Stimulated activated CD8-positive, alpha-beta memory T cell treated with anti-CD3 and anti-CD28 coated beads, Interleukin-12 subunit alpha, Interleukin-12 subunit beta, amount 100 ng/mL, for 24 hours (primary cell): ENCODE data around the gene PATE2.

Source experiments
- DNase-seq: peaks from one replicate; pipeline ENCODE4 v3.0.0-alpha.2; 2020; ENCODE audit errors: extremely low read depth

PATE2 gene

DNA sequence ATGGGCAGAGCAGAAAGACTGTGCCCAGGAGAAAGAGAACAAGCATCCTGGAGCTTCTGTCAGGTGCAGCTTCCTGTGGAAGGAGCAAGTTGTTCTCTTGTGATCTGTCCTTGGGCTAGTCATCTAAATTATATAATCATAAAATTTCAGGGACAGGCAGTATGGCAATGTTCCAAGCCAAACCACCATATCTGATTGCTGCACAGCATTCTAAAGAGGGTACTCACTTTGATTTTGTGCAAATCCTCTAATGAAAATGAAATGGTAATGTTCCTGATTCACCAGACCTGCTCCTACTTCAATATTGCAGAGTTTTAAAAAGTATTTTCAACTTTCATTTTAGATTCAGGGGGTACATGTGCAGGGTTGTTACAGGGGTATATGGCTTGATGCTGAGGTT is at the start of gene PATE2:
TSS of gene PATE2 (minus strand) at position 101 of the 400 bp plus-strand sequence. CDS start at position 46, 55 bp downstream.
- DNase-seq, result no peak

DNA sequence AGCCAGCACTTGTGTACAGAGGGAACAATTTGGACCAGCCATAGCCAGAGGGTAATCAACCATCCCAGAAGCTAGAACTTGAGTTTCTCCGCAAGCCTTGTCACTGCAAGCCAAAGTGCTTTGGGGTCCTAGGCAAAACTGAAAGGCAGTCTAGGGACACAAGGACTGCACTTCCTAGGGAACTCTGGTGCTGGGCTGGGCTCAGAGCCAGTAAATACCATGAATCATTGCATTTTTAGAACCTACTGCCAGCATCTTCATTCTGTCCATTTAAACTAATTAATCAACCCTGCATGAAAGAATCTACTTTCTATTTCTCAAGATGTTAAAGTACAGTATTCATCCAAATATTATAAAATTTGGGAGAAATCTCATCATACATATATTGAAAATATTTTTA is 29.3 kb upstream of the PATE2 start:
- DNase-seq, result no peak

DNA sequence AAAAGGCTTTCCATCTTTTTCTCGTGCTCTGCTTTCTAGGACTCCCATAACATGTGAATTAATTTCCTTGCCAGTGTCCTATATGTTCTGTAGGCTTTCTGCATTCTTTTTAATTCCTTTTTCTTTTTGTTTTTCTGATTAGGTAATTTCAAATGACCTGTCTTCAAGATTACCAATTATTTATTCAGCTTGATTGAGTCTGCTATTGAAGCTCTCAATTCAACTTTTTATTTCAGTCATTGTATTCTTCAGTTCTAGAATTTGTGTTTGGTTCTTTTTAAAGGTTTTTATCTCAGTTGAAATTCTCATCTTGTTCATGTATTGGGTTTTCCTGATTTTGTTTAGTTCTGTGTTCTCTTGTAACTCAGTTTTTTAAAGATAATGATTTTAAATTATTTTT is 23.8 kb upstream of the PATE2 start:
- DNase-seq, result no peak

DNA sequence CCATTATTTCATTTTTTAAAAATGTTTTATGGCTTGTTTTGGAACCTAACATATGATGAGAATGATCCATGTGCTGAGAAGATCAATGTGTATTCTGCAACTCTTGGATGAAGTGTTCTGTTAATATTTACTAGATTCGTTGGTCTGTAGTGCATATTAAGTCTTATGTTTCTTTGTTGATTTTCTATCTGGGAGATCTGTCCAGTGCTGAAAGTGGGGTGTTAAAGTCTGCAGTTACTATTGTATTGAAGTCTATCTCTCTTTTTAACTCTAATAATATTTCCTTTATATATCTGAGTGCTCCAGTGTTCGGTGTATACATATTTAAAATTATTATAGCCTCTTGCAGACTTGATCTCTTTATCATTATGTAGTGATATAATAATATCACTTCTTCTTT is 21.2 kb upstream of the PATE2 start:
- DNase-seq, result no peak

DNA sequence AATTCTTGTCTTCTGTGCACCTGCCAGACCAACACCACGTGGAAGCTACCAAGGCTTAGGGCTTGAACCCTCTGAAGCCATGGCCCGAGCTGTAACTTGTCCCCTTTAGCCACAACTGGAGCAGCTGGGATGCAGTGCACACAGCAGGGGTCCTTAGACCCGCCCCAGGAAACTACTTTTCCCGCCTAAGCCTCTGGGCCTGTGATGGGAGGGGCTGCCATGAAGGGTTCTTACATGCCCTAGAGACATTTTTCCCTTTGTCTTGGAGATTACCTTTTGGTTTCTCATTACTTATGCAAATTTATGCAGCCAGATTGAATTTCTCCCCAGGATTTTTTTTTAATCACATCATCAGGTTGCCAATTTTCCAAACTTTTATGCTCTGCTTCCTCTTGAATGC is 19.0 kb upstream of the PATE2 start:
- DNase-seq, result no peak

DNA sequence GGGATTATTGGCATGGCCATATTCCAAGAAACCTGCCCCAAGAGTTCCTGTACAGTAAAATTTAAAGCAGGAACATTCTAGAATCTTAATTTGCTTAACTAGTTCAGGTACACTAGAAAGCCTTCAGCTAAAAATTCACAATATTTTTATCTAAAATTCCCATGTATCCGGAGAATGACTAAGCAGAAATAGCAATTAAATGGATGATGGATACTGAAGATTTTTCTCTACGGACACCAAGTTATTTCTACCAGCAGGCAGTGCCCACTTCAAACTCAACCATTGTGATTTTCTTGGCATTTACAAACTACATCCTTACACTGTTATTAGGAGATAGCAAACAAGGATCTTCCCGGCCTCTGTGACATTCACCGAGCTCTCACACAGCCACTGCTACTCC is 12.2 kb upstream of the PATE2 start:
- no peak for DNase-seq

DNA sequence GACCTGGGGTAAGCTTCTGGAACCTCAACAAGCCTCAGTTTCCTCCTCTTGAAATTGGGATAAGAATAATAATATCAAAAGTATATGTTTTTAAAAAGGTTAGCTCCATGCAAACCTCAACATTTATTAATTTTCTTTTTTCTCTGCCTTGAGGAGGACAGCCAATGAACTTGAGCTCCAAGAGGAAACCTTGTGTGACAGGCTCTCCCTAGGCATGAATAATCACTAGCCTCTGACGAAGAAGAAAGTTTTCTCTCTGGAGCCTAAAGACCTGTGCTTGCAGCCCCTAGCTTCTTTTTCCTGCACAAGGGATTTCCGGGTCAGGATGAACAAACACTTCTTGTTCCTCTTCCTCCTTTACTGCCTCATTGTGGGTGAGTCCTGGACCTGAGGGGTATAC is 9.2 kb upstream of the PATE2 start, which contains the start of gene PATE3:
TSS of gene PATE3 (plus strand) at position 301 of the 400 bp plus-strand sequence. CDS start at position 326, 25 bp downstream.
- DNase-seq, result no peak

DNA sequence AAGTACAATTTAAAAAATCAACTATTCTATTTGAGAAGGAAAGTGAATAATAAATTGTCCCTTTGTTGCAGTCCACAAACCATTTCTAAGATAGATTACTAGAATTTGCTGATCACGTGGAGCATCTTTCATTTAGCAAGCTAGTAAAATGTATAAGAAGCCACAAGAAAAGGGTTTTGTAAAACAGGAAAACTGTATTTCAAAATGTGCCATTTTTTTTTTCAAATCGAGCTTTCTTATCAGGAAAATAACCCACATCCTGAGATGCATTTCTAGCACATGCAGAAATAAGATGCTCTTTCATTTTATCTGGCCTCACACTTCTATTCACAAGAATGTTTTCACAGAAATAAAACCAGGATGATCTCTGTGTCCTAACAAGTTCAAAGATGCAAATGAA is 6.0 kb upstream of the PATE2 start:
- DNase-seq, result no peak

DNA sequence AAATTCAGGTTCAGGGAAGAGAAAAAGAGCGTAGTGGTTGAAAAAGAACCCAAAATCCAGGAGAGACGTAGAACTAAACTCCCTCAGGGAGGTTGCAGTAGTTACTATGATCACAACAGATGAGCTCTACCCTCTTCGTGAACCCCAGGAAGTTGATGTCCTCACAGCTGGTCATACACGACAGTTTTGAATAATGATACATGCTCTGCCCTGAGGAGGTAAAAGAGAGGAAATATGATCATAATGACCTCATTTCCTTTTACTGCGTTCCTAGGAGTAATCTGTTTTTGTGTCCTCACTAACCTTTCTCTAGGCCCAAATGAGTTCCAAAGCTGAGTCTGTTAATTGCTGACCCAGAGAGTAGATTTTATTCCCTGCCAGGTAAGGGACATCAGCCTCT is 1.3 kb downstream of the PATE2 start:
- DNase-seq, result no peak

DNA sequence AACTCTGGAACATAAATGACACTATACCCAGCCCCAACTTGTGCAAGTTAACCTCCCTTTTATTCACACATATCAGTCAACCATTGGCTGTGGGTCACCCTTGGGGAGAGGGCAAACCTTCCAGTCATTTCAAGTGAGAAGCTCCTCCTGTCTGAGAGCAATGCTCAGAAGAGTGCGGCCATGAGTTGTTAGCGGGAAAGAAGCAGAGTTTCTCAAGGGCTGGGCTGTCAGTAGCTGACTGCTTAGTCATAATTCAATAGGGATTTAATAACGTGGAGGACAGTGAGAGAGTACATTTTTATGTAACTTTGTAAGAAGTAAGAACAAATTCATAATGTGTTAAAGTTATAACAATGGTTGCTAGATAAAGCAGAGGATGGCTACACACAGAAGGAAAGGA is 5.1 kb downstream of the PATE2 start:
- DNase-seq, result no peak

DNA sequence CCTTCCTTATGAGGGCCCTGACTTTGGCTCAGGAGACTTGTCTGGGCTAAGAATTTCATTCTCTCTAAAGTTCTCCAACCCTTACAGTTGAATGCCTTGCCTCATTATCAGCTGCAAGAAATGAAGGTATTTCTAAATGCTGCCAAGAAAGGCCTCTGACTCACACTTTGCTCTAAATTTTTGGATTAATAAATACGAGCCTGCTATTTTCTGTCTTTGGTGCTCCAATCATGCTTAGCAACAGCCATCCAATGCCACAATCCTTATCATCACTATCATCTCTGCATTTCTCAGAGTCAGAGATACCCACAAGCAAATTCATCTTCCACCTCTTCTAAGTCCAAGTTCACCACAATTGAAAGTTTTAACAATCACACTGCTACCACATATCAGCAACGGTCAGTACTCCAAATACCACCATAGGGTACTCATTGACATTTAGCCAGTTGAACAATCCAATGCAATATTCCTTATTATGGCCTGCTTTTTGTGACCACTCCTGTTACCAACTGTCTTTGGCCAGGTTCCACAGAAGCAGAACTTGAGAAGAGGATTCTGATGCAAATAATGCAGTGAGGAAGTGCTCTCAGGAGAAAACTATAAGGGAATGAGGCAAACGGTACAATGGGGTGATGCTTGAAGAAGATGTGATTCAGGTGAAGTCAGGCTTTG is 5.7 kb downstream of the PATE2 start:
- no peak for DNase-seq

DNA sequence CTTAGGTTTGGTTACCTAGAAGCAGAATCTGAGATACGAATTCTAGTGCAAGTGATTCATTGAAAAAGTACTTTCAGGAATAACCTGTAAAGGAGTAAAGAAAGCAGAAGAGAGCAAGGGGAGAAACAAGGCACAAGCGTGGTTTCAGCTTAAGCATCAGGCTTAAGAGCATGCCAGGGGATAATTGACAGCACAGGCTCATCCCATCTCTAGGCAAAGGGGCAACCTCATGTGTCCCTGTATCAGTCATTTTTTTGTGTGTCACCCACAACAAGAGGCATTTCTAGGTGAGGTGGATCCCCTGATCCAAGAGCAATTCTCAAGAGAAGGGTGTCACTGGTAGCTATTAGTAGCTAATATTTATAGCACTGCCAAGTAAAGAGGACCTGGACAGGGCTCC is 8.0 kb downstream of the PATE2 start:
- DNase-seq, result no peak

DNA sequence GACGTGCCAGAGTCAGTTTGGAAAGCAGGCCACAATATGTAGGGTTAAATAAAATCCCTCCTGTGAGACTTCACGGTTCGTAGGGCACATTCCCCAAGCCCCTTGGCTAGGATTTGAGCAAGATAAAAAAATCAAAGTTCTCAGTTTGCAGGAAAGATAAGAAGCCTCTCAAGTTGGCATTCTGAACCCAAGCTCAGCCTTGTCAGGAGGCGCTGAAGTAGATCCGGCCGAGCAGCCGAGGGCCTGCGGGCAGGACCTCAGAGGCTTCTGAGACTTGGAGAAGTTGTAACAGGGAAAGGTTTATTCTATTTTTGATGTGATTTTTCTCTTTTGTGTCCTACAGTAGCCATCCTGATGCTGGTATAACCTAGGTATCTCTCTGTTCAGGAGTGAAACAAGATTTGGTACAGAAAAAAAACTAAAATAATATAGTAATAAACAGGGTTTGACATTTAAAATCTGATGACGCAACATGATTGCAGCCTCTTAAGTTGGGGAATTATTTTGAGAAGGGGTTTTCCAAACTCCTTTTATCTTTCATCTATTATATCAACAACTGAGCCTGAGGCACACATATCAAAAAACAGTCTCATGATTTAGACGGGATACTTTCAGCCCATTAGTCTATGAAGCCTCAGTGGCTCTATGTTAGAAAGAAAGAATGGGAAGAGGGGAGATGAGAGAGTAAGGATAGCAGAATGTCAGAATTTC is 10.1 kb downstream of the PATE2 start:
- DNase-seq, result no peak

DNA sequence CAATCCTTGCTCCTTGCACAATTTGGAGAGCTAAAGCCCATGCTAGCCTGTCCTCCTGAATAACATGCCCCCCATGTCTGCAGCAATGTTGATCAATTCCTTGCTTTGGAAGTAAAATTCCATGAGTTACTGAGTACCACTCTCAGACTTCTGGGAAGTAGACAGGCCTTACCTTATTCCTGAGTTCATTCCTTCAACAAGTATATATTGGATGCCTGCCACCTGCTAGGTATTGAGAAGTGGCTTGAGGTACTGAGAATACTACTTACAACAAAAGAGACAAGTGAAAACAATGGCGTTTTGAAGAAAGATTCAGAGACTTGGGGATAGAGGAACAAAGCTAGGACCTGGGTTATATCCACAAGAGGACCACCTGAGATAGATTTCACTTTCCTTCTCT is 12.4 kb downstream of the PATE2 start:
- DNase-seq, result no peak

DNA sequence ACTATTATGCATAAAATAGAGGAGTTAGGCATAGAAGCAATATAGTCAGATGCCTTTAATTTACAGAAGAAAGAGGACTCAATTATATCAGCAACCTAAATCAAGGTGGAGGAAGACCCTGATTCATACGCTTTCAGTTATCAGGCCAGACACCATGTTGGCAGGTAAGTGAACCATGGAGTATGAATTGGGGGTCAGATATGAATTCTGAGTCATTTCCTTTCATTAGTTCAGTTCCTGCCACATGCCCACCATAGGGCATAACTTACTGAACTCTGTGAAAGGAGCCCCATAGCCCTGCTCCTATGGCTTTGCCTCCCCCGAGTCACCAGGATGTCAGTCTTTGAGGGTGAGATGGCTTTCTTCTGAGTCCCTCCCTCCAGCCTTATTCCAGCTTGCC is 15.1 kb downstream of the PATE2 start:
- no peak for DNase-seq

DNA sequence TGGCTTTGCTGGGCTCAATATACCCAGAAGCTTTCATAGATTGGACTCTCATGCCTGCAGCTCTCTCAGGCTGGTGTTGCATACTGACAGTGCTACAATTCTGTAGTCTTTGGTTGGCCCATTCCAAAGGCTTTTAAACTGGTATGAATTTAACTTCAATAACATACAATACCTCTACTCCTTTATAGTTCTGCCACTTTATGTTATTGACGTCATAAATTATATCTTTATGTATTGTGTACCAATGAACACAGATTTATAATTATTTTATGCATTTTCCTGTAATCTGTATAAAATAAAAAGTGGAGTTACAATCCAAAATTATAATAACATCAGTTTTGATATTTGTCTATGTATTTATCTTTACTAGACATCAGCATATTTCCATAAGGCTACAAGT is 16.2 kb downstream of the PATE2 start:
- no peak for DNase-seq

DNA sequence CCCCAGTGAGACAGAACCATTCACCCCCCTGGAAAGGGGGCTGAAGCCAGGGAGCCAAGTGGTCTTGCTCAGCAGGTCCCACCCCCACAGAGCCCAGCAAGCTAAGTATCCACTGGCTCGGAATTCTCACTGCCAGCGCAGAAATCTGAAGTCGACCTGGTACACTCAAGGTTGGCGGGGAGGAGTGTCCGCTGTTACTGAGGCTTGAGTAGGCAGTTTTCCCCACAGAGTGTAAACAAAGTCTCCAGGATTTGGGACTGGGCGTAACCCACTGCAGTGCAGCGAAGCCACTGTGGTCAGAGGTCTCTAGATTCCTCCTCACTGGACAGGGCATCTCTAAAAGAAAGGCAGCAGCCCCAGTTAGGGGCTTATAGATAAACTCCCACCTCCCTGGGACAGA is 22.6 kb downstream of the PATE2 start:
- no peak for DNase-seq

DNA sequence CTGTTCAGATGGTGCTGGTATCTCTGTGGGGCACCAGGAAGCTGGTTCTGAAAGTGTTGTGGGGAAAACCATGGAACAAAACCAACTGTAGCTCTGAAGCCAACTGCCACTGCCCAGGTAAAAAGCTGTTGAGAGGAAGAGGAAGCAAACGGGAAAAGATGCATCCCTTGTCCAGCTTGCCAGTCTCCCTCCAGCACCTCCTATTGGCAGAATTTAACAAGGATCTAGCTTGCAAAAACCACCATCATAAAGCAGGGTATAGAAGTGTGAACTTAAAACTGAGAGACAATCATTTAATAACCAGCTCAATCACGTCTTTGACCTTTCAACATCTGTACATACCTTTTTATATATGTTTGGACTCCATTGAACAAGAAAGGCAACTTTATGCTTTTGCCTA is 28.0 kb downstream of the PATE2 start:
- DNase-seq, result no peak

DNA sequence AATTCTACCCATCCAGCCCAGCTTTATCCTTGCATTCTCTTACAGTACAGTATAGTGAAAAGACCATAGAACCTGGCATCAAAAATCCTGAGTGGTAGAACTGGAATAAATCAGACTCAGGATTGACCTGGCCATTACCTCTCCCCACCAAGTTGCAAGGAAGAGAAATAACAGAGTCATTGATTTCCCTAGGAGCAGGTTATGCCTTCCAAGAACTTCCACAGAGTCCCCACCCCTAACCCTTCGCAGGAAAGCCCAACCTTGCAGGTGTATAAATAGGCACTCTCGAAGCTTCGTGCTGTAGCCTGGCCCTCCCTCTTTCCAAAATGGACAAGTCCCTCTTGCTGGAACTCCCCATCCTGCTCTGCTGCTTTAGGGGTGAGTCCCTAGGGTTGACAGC is 32.6 kb downstream of the PATE2 start, which contains the start of gene PATE1:
TSS of gene PATE1 (plus strand) at position 301 of the 400 bp plus-strand sequence. CDS start at position 327, 26 bp downstream.
- DNase-seq, result no peak

DNA sequence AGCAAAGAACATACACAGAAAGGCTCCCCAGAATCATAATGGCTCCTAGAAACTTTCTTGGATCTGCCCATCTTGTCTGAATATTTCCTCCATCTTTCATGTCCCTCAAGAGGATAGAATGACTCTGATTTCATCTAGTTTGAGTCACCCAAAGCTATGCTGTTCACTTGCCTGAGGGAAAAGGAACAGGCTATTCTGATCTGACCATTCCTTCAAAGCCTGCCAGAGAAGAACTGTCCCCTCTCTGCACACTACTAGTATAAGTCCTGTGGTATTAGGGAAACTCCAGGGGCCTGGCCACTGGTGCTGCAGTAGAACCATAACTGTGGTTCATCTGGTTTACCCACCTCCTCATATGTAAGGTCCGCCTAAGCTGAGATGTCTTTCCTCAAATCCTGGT is 34.9 kb downstream of the PATE2 start:
- DNase-seq, result no peak

DNA sequence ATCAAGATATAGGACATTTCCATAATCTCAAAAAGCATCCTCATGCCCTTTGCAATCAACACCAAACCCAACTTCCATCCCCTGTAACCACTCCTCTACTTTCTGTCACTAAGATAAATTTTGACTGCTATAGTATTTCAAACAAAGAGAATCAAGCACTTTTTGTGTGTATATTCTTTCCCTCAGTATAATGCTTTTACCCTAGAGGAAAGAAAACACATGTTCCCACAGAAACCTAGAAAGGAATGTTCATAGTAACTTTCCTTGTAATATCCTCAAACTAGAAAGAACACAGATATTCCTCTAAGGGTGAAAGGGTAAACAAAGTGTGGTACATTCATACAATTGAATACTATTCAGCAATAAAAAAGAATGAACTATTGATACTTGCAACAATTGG is 38.0 kb downstream of the PATE2 start:
- no peak for DNase-seq

DNA sequence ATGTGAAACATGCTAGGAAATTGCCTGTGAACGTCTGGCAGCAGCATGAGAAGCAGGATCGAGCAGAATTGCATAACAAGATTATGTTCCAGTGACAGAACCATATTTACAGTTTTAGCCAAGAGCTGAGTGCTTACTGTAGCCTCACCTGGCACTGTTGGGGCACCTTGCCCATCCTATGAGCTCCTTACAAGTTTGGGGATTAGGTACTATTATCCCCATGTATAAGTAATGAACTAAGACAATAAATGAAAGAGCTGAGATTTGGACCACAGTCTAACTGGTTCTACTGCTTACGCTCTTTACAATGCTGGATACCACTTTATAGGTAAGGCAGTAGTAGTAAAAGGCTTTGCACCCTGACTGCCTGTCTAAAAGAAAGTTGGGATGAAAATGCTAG is 49.7 kb downstream of the PATE2 start:
- DNase-seq, result no peak
